Astrocyte (in vitro differentiated cells and primary cell): Measurements from ENCODE around the gene ROR2.

Source experiments
- CTCF ChIP-seq: IDR thresholded peaks from 2 replicates; pipeline ENCODE4 v1.5.1; 2011; ENCODE audit warnings: low read depth, mild to moderate bottlenecking, inconsistent platforms, low read length, moderate library complexity; ENCODE audit not compliant: insufficient read depth
- EZH2 ChIP-seq: IDR thresholded peaks from 2 replicates; pipeline ENCODE4 v1.6.1; 2012; ENCODE audit warnings: mild to moderate bottlenecking, low read length, inconsistent platforms; ENCODE audit not compliant: insufficient read depth

- TF ChIP-seq CTCF (no peak), EZH2 (no peak)
Measured at GRCh38 chr9:91625331-91625730, 324.7 kb downstream of the ROR2 start.
